IPS-20b (cell line): ENCODE data around the gene IQUB.
A peak's percentile ranks its signal among the peaks of the same experiment; 100 is the strongest.
"Not testable (repeated sequence)": the region's sequence is repeated elsewhere in the genome, so short reads cannot be mapped to it uniquely, and the experiment has no call there.

Experiments used
- H3K27ac ChIP-seq: one replicate; pipeline ENCODE4 v1.5.1; 2013; ENCODE audit warnings: low read length
- H3K27me3 ChIP-seq: 2 replicates; pipeline ENCODE4 v1.6.1; 2013; ENCODE audit warnings: mild to moderate bottlenecking, low read length, inconsistent platforms; ENCODE audit not compliant: insufficient read depth
- H3K36me3 ChIP-seq: 2 replicates; pipeline ENCODE4 v1.6.1; 2013; ENCODE audit warnings: low read depth, mild to moderate bottlenecking, inconsistent platforms, low read length, moderate library complexity; ENCODE audit not compliant: insufficient read depth
- H3K4me1 ChIP-seq: 2 replicates; pipeline ENCODE4 v1.6.1; 2013; ENCODE audit warnings: mild to moderate bottlenecking, control low read depth, inconsistent platforms, low read length, moderate library complexity; ENCODE audit not compliant: insufficient read depth
- H3K4me3 ChIP-seq: 2 replicates; pipeline ENCODE4 v1.5.1; 2013; ENCODE audit warnings: mild to moderate bottlenecking, low read length, inconsistent platforms
- H3K9ac ChIP-seq: 2 replicates; pipeline ENCODE4 v1.6.1; 2013; ENCODE audit warnings: low read depth, mild to moderate bottlenecking, inconsistent platforms, low read length, moderate library complexity
- H3K9me3 ChIP-seq: 2 replicates; pipeline ENCODE4 v1.6.1; 2013; ENCODE audit warnings: mild to moderate bottlenecking, low read depth, low read length, inconsistent platforms; ENCODE audit not compliant: insufficient read depth

Gene IQUB

DNA sequence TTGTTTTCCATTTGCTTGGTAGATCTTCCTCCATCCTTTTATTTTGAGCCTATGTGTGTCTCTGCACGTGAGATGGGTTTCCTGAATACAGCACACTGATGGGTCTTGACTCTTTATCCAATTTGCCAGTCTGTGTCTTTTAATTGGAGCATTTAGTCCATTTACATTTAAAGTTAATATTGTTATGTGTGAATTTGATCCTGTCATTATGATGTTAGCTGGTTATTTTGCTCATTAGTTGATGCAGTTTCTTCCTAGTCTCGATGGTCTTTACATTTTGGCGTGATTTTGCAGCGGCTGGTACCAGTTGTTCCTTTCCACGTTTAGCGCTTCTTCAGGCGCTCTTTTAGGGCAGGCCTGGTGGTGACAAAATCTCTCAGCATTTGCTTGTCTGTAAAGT, 7.9 kb downstream of the IQUB start:
- H3K9me3 ChIP-seq, H3K4me1 ChIP-seq, H3K4me3 ChIP-seq, H3K27ac ChIP-seq, H3K9ac ChIP-seq, H3K27me3 ChIP-seq, H3K36me3 ChIP-seq: not testable (repeated sequence)

DNA sequence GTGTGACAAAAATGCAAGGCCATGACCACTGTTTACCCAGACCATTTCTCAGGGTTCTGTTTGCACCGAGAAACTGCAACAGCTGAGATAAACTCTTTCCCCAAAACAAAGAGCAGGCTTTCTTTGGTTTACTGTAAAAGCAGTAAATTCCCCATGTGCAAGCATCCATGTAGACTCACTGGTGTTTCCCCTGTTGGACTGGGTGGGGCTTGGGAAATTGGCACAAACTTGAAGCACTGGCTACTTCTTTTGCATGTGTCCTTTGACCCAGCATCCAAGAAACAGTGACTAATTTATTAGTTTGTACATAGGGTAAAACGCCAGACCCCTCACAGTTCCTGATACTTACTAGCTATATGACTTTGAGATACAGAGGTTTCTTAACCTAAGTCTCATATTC, 12.3 kb downstream of the IQUB start:
- H3K27me3 ChIP-seq: no peaks in the 10 kb centered on the region
- H3K9ac ChIP-seq: no peak overlapping the region
- H3K9me3 ChIP-seq: no peaks in the 10 kb centered on the region
- H3K27ac ChIP-seq: no peak overlapping the region
- H3K4me1 ChIP-seq: peaks cover 5% of the 10 kb centered on the region; the same call in 1 of the 2 replicates
- H3K36me3 ChIP-seq: no peaks in the 10 kb centered on the region
- no peak overlapping the region for H3K4me3 ChIP-seq

DNA sequence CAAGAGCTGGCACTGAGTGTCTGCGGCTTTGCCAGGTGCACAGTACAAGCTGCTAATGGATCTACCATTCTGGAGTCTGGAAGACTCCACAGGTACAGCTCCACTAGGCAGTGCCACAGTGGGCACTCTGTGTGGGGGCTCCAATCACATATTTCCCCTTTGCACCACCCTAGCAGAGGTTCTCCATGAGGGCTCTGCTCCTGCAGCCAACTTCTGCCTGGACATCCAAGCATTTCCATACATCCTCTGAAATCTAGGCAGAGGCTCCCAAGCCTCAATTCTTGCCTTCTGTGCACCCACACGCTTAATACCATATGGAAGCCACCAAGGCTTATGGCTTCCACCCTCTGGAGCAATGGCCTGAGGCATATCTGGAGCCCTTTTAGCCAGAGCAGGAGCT, 29.2 kb downstream of the IQUB start:
- Histone ChIP-seq H3K9ac (no peak overlapping the region), H3K9me3 (peaks cover 16% of the 10 kb centered on the region), H3K36me3 (no peaks in the 10 kb centered on the region), H3K27ac (no peak overlapping the region), H3K4me3 (no peak overlapping the region), H3K27me3 (no peaks in the 10 kb centered on the region), H3K4me1 (0 out of 2 replicates have a peak, but pooled peaks cover 2% of the 10 kb centered on the region)

DNA sequence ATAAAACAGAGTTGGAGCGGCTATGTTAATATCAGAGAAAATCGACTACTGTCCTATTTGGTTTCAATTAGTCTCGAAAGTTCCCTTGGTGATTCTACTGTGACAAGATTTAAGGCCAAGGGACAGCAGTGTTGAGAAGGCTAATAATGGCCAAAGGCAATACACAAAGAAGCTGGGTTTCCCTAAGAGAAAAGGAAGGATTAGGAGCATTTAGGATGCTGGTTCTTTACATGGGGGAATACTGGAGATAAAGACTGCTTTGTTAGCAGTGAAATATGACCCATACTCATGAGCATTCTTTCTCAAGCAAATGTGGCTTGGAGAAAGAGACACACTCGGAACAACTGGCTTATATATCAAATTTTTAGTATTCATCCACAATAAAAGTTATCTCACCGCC, 32.2 kb downstream of the IQUB start:
- H3K9me3 ChIP-seq: peaks cover 16% of the 10 kb centered on the region
- H3K36me3 ChIP-seq: no peaks in the 10 kb centered on the region
- H3K27ac ChIP-seq: no peak overlapping the region
- H3K4me1 ChIP-seq: peaks cover 2% of the 10 kb centered on the region; the same call in 1 of the 2 replicates
- H3K27me3 ChIP-seq: no peaks in the 10 kb centered on the region
- peak overlapping the region; percentile 13; the same call in 1 of the 2 replicates for H3K4me3 ChIP-seq
- no peak overlapping the region for H3K9ac ChIP-seq

DNA sequence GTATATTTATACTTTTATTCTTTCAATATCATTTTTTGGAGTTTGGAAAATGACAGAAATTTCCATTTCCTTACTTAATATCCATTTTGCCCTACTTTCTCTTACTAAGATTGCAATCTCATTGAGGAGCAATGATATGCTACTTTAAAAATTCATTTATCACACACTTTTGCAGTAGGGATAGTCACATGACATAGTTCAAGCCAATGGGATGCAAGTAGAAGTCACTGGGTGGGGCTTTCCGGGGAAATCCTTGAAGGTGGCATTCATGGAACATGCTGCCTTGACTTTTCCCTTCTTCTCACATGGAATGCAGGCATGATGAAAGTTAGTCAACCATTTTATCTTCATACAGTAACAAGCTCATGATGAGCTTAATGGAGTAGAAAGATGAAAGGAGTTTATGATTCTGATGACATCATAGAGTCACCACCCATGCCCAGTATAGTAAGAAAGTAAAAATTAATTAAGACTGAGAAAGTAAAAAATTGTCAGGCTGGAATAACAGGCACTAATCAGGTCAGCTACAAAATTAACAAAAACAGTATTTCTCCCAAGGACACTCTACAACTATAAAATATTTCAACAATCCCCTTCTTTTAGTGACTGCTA, 33.4 kb downstream of the IQUB start:
- Histone ChIP-seq H3K27ac (no peak overlapping the region), H3K36me3 (no peaks in the 10 kb centered on the region), H3K9me3 (peaks cover 16% of the 10 kb centered on the region), H3K4me1 (peaks cover 2% of the 10 kb centered on the region; the same call in 1 of the 2 replicates), H3K9ac (no peak overlapping the region), H3K27me3 (no peaks in the 10 kb centered on the region), H3K4me3 (no peak overlapping the region)

DNA sequence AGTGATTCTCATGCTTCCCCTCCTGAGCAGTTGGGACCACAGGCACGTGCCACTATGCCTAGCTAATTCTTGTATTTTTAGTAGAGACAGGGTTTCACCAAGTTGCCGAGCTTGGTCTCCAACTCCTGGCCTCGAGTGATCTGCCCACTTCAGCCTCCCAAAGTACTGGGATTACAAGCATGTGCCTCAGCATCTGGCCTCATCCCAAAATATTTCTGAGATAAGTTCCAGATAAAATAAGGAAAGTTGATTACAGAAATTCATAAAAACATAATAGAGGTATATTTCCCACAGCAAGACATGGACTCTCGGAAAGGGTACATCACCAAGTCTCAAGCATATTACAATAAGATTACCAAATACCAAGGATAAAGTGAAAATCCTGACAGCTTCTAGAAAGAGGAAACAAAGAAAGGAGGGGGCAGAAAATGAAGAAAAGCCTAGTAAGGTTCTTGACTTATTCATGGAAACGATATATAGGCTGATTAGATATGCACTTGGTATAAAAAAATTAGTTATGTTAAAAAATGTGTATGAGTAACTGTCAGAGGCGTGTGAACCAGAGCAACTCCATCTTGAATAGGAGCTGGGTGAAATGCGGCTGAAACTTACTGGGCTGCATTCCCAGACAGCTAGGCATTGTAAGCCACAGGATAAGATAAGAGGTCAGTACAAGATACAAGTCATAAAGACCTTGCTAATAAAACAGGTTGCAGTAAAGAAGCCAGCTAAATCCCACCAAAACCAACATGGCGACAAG, 35.0 kb downstream of the IQUB start:
- no peaks in the 10 kb centered on the region for H3K27me3 ChIP-seq
- H3K9me3 ChIP-seq: peaks cover 4% of the 10 kb centered on the region
- no peak overlapping the region for H3K9ac ChIP-seq
- H3K27ac ChIP-seq: no peak overlapping the region
- peaks cover 2% of the 10 kb centered on the region; the same call in 1 of the 2 replicates for H3K4me1 ChIP-seq
- H3K36me3 ChIP-seq: no peaks in the 10 kb centered on the region
- H3K4me3 ChIP-seq: no peak overlapping the region

DNA sequence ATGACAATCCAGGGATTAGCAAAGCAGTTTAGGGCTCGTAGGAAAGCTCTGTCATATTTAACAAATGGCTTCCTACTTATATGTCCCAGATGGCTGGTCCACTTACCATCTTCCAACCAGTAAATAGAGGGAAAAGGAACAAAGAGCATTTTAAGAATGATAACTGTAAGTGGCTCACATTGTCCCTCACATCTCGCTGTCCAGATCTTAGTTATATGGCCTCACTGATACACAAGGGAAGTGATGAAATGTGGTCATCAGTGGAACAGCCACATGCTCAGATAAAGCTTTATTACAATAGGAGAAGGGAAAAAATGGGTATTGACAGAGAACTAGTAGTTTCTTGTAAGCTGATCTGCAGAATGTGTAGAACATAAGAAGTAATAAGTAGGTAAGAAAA, 35.8 kb downstream of the IQUB start:
- Histone ChIP-seq H3K36me3 (no peaks in the 10 kb centered on the region), H3K27me3 (no peaks in the 10 kb centered on the region), H3K27ac (no peak overlapping the region), H3K9ac (no peak overlapping the region), H3K4me3 (no peak overlapping the region), H3K9me3 (no peaks in the 10 kb centered on the region), H3K4me1 (peaks cover 2% of the 10 kb centered on the region; the same call in 1 of the 2 replicates)

DNA sequence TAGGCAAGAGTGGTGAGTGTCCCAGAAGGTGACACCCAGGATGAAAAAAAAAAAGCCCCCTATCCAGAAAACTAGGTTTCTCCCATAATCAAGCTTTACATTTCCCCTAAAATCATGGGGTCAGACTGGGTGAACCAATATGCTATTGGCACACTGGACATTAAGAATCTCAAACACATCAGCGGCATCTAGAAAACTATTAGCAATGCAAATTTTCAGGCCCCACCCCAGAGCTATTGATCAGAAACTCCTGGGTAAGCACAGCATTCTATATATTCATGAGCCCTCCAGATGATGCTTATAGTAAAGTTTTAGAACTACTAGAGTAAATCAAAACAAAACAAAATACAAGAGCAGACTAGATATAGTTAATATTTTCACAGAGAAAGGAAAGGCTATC, 36.4 kb downstream of the IQUB start:
- Histone ChIP-seq H3K4me3 (no peak overlapping the region), H3K36me3 (no peaks in the 10 kb centered on the region), H3K9ac (no peak overlapping the region), H3K27ac (no peak overlapping the region), H3K9me3 (no peaks in the 10 kb centered on the region), H3K27me3 (no peaks in the 10 kb centered on the region), H3K4me1 (peaks cover 2% of the 10 kb centered on the region; the same call in 1 of the 2 replicates)

DNA sequence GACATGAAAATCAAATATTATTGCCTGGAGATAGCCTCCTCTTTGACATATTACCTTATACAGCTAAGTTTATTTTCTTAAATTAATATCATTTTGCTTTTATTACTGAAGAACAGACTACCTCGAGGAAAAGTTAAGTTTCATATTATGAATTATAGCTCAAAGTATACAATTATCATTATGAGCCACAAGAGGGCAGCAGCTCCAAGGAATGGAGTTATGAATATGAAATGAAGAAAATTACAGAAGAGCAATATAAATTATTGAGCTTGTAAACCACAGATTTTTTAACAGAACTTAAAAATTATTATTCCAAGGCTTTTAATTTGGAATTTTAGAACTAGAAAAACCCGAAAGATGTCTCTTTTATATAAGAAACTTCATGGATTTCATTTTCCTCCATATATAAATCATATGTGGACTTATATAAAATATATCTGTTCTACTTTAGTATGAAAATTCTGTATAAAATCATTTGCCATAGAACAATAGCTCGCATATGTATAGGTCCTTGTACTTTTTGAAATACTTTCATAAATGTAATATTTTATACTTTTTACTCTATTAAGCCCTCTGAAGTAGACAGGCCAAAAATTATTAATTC, 40.1 kb downstream of the IQUB start:
- Histone ChIP-seq H3K4me3 (no peak overlapping the region), H3K27me3 (no peaks in the 10 kb centered on the region)

DNA sequence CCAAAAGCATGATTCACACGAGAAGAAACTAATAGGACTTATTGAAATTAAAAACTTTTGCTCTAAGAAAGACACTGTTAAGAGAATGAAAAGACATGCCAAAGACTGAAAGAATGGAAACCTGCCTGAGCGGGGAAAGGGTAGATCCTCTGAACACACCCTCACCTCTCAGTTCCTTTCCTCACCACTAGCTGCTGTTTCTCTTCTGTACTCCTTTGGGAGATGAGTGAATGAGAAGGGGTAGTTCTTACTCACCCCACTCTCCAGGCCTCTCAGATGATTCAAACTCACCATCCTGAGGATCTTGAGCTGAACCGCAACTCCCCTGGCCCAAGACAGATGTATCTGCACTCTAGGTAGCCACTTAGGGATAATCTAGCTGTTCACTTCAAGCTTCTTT, 41.9 kb downstream of the IQUB start:
- H3K27ac ChIP-seq: no peak overlapping the region
- no peaks in the 10 kb centered on the region for H3K4me1 ChIP-seq
- H3K4me3 ChIP-seq: no peak overlapping the region
- no peaks in the 10 kb centered on the region for H3K27me3 ChIP-seq
- H3K9ac ChIP-seq: no peak overlapping the region
- no peaks in the 10 kb centered on the region for H3K36me3 ChIP-seq
- H3K9me3 ChIP-seq: no peaks in the 10 kb centered on the region

More for the DNA sequence above, 40.1 kb downstream of the IQUB start:
- no peaks in the 10 kb centered on the region for H3K36me3 ChIP-seq
- no peaks in the 10 kb centered on the region for H3K9me3 ChIP-seq
- H3K4me1 ChIP-seq: no peaks in the 10 kb centered on the region; the same call in 1 of the 2 replicates
- H3K27ac ChIP-seq: no peak overlapping the region
- no peak overlapping the region for H3K9ac ChIP-seq

DNA sequence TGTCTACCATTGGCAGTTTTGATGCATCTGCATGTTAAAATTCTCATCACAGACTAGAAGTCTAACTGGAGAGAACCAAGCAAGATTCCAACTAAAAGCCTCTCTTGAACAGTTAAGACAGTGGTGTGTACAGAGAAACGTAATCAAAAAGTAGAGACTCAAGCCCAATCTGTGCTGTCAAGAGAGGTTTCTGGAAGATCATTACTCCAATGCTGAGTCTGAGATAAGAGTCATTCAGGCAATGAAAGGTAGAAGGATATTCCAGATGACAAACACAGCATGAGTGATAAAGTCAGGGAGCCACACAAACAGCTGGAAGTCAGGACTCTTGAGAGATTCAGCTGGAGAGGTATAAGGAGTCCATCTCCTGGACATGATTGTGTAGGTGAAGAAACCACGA, 48.7 kb downstream of the IQUB start:
- H3K9ac ChIP-seq: no peak overlapping the region
- no peaks in the 10 kb centered on the region for H3K9me3 ChIP-seq
- H3K27ac ChIP-seq: no peak overlapping the region
- H3K27me3 ChIP-seq: no peaks in the 10 kb centered on the region
- no peaks in the 10 kb centered on the region for H3K4me1 ChIP-seq
- H3K4me3 ChIP-seq: no peak overlapping the region
- no peaks in the 10 kb centered on the region for H3K36me3 ChIP-seq

DNA sequence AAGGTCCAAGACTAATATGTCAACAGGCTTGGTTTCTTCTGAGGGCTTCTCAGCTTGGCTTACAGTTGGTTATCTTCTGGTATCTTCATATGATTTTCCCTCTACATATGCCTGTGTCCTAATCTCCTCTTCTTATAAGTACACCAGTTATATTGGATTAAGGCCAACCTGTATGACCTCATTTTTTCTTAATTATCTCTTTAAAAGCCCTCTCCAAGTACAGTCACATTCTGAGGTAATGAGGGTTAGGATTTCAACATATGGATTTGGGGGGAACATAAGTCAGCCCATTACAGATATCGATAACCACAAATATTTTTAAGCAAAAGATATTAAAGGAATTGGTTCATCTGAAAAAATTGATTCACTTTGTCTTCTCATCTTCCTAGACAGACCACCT, 49.2 kb downstream of the IQUB start:
- Histone ChIP-seq H3K27me3 (no peaks in the 10 kb centered on the region), H3K4me1 (no peaks in the 10 kb centered on the region), H3K9ac (no peak overlapping the region), H3K27ac (no peak overlapping the region), H3K36me3 (no peaks in the 10 kb centered on the region), H3K9me3 (no peaks in the 10 kb centered on the region), H3K4me3 (no peak overlapping the region)
